Endothelial cell (in vitro differentiated cells): Measurements from ENCODE around the gene TGFBR3. TPM values are rescaled to one million over a fixed set of nuclear protein-coding genes. Genes with fewer than 3 reads are reported as not detected.

Experiments
- DNase-seq: peaks from one replicate; pipeline ENCODE4 v3.0.0; 2021; ENCODE audit warnings: low spot score
- H3K27ac Mint-ChIP-seq: one replicate; pipeline ENCODE4 v1.8.0; 2021; ENCODE audit warnings: mixed read lengths, inconsistent platforms; ENCODE audit not compliant: unreplicated experiment
- H3K27me3 Mint-ChIP-seq: one replicate; pipeline ENCODE4 v1.8.0; 2021; ENCODE audit warnings: mild to moderate bottlenecking, moderate library complexity, mixed read lengths, inconsistent platforms; ENCODE audit not compliant: unreplicated experiment
- H3K36me3 Mint-ChIP-seq: one replicate; pipeline ENCODE4 v1.8.0; 2021; ENCODE audit warnings: mild to moderate bottlenecking, low read depth, mixed read lengths, inconsistent platforms; ENCODE audit not compliant: unreplicated experiment
- H3K4me1 Mint-ChIP-seq: one replicate; pipeline ENCODE4 v1.8.0; 2021; ENCODE audit warnings: mild to moderate bottlenecking, mixed read lengths, inconsistent platforms; ENCODE audit not compliant: unreplicated experiment
- H3K4me3 Mint-ChIP-seq: one replicate; pipeline ENCODE4 v1.8.0; 2021; ENCODE audit warnings: mild to moderate bottlenecking, mixed read lengths, inconsistent platforms; ENCODE audit not compliant: unreplicated experiment
- H3K9me3 Mint-ChIP-seq: one replicate; pipeline ENCODE4 v1.8.0; 2021; ENCODE audit warnings: mixed read lengths, inconsistent platforms; ENCODE audit not compliant: unreplicated experiment
- total RNA-seq: library from RNA; stranded (reverse); fragmentation: NEBNext Ultra II Directional; extraction: Animal tissue kit (Norgen Biotek cat#: 25700); gene quantifications from one replicate; pipeline ENCODE4 v1.2.1, GENCODE V29; 2021; ENCODE audit not compliant: unreplicated experiment
- TF ChIP-seq, protein P1 (sequence below): fragments of 200-600 bp; sonication (generic); IDR thresholded peaks from one replicate; pipeline ENCODE4 v1.5.0; 2021; ENCODE audit warnings: antibody characterized with exemption; ENCODE audit not compliant: unreplicated experiment

The TGFBR3 gene
- total RNA-seq, 1 donor from 2014 or later: 39.2 TPM

DNA sequence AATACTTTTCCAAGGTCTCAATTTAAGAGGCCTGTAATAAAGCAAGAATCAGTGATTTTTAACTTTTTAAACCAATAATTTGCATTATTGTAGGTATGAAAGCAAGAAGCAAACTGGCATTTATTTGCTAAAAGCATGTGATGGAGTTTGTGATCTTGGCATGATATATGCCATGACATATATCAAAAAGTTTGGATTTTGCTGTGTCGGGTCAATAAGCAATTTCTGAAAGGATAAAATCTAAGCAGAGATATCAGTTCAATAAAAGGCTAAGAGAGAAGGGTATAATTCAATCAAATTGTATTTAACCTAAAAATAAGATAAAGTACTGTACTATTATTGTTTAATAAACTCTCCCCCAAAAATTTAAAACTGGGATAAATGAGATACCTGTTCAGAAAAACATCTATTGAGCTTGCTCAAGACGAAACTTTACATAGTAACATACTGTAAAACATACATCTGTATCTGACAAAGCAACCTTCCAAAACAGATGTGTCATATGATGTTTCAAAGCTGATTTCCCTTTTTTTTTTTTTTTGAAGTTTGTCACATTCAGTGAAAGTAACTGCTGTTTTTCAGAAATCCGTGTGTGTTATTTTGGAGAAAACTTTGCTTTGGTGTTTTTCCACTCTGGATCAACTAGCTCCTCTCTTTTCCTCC is 74.5 kb downstream of the TGFBR3 start:
- no peak for DNase-seq
- TF ChIP-seq, protein P1, sequence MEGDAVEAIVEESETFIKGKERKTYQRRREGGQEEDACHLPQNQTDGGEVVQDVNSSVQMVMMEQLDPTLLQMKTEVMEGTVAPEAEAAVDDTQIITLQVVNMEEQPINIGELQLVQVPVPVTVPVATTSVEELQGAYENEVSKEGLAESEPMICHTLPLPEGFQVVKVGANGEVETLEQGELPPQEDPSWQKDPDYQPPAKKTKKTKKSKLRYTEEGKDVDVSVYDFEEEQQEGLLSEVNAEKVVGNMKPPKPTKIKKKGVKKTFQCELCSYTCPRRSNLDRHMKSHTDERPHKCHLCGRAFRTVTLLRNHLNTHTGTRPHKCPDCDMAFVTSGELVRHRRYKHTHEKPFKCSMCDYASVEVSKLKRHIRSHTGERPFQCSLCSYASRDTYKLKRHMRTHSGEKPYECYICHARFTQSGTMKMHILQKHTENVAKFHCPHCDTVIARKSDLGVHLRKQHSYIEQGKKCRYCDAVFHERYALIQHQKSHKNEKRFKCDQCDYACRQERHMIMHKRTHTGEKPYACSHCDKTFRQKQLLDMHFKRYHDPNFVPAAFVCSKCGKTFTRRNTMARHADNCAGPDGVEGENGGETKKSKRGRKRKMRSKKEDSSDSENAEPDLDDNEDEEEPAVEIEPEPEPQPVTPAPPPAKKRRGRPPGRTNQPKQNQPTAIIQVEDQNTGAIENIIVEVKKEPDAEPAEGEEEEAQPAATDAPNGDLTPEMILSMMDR: no peak
- Mint-ChIP-seq H3K4me3 (no peak overlapping the region), H3K9me3 (no peaks in the 10 kb centered on the region), H3K27ac (no peak overlapping the region), H3K36me3 (no peaks in the 10 kb centered on the region), H3K27me3 (no peaks in the 10 kb centered on the region), H3K4me1 (peaks cover 14% of the 10 kb centered on the region)

DNA sequence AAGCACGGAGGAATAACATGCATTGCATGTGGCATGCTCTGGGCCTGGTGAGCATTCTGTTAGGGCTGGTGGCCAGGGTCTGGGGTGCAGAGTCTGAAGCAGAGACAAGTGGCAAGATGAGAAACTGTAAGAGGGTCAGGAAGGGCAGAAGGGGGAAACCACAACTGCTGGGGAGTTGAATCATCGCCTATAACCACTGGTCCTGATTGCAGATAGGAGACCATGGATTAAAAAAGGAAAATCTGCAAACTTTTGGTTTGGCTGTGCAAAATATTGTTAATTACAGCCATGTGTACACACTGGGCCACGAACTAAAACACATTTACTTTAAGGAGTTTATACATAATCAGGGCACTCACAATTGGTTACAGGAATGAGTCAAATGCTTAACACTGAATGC is 76.6 kb downstream of the TGFBR3 start:
- DNase-seq: no peak
- Mint-ChIP-seq H3K27ac (no peak overlapping the region), H3K4me3 (no peak overlapping the region), H3K4me1 (peaks cover 22% of the 10 kb centered on the region), H3K9me3 (no peaks in the 10 kb centered on the region), H3K36me3 (peaks cover 2% of the 10 kb centered on the region), H3K27me3 (peaks cover 5% of the 10 kb centered on the region)
- TF ChIP-seq, protein P1: no peak

DNA sequence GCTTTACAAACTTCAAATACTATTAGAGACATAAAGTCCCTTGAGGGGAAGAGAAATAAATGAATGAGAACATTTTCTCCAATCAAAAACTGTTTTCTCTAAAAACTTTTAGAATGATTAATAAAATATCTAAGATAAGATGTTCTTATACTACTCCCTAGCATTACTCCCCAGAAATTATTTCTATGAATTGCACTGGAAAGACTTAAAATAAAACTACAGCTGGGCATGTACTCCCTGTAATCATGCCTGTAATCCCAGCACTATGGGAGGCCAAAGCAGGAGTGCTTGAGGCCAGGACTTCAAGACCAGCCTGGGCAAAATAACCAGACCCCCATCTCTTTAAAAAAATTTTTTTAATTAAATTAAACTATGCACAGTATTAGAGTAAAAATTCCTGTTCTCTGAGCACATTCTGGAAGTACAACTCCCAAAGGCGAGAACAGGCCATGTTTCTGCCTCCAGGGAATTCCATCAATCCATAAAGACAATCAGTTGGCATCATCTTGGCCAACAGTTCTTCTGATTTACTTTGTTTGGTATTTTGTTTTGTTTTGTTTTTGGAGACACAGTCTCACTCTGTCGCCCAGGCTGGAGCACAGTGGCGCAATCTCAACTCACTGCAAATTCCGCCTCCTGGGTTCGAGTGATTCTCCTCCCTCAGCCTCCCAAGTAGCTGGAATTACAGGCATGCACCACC is 77.9 kb downstream of the TGFBR3 start:
- H3K9me3 Mint-ChIP-seq: no peaks in the 10 kb centered on the region
- H3K36me3 Mint-ChIP-seq: peaks cover 6% of the 10 kb centered on the region
- no peak for DNase-seq
- peaks cover 31% of the 10 kb centered on the region for H3K4me1 Mint-ChIP-seq
- H3K27ac Mint-ChIP-seq: no peak overlapping the region
- no peak overlapping the region for H3K4me3 Mint-ChIP-seq
- H3K27me3 Mint-ChIP-seq: peaks cover 8% of the 10 kb centered on the region
- TF ChIP-seq, protein P1: no peak

DNA sequence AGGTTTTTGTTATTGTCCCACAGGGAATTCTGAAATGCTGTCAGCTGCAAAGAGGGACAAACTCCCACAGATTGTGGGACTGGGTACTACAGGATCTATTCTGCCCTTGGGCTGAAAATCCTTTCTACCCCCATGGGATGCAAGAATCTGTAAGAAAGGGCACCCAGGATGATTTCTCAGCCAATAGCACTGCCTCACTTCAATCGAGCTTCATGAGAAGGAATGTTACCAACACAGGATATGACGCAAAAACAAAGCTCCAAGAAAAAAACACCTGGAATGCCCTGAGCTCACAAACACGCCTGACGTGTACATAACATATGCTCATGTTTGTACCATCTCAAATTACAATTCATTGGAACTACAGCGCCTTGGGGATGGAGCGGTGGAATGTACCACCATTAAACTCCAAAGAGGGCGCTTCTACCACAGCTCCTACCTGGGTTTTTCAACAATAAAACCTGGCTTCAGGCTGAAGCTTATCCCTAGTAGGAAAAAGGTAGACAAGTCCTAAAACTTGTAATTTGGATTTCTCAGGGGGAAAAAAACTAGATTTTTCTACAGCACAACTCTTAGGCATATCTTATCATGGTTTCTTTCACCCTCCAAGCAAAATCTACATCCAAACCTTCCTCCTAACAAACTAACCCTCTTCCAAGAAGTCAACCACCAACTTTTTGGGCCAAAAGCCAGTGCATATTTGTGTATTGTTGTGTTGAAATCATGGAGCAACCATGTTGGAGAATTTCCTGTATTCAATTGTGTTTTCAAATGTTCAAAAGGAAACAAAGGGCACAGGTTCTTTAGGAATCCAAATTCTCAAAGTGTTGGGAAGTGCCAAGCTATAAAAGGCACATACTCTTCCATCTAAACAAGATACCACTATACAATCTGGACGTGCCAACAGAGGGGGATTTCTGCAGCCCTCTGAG is 78.9 kb downstream of the TGFBR3 start:
- DNase-seq: no peak
- no peaks in the 10 kb centered on the region for H3K9me3 Mint-ChIP-seq
- peak overlapping the region; percentile 79 for H3K27ac Mint-ChIP-seq

More for the DNA sequence above, 78.9 kb downstream of the TGFBR3 start:
- H3K36me3 Mint-ChIP-seq: peaks cover 11% of the 10 kb centered on the region
- H3K4me3 Mint-ChIP-seq: no peak overlapping the region
- H3K27me3 Mint-ChIP-seq: peaks cover 8% of the 10 kb centered on the region
- H3K4me1 Mint-ChIP-seq: peaks cover 37% of the 10 kb centered on the region
- TF ChIP-seq, protein P1: no peak
